NCI-H2107 treated with DMSO at 0.1 percent for 48 hours (cell line): ENCODE results near the gene FAM168B.

ENCODE experiments used
- DNase-seq: peaks from one replicate; lab custom pipeline; 2025; ENCODE audit not compliant: unreplicated experiment; lab: John Stamatoyannopoulos, UW

The FAM168B gene

DNA sequence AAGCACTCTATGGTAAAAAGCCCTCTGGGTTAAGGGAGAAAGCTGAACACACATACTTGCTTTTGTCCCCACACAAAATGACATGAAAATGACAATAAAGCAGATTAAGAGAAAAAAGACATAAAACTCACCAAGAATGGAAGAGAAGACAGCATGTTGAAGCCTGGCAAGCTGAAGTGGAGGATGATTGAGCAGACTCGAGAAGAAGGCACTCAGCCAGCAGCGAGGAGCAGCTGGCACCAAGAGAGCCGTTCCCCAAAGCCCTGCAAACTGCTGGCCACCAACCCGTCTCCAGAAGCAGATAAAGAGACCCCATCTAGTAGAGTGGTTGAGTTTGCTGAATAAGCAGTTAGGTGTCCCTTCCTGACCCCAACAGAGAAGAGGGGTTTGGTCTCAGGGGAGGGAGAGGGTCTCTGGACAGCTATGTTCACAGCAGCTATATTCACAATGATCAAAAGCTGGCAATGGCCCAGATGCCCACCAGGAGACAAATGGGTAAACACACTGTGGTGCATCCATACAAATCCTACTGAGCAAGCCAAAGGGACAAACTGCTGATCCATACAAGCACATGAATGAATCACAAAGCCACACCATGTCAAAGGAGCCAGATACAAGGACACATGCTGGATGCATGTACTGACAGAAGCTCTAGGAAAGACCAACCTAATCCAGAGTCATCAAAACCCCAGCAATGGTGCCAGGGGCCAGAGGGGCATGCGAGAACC is 36.9 kb downstream of the FAM168B start:
- no peak for DNase-seq

DNA sequence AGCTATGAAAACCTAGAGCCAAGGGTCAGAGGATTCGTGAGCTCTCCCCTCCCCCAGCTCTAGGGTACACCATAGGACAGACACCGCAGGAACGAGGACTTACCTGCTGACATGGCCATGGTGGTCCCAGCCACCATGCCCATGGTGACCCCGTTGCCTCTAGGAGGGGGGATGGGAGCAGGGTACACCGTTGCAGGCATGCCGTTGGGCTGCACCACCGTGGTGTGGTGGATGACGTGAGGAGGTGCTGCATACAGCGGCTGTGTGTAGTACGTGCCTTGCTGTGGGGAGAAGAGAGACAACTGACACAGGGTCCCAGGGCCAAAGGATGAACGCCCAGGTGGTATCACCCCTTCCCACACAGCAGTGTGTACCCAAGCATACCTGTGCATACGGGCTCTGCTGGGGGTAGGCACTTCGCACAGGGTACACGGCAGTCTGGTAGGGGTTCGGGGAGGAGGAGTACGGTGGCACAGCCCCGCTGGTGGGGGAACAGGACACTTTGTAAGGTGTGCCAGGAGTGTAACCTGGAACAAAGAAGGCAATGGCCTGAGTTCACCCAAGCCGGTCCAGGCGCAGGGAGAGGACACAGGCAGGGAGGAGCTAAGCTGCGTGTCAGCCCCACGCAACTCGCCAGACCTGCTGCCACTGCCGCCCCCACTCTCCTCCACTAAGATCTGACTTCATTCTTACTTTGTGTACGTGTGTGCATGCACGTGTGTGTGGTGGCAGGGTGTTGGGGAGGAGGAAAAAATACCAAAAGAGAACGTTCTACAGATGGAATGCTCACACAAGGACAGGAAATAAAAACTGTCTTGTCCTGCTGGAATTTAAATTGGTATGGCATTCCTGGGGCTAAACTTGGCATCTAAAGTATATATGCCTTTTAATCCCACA is 37.8 kb downstream of the FAM168B start:
- no peak for DNase-seq

DNA sequence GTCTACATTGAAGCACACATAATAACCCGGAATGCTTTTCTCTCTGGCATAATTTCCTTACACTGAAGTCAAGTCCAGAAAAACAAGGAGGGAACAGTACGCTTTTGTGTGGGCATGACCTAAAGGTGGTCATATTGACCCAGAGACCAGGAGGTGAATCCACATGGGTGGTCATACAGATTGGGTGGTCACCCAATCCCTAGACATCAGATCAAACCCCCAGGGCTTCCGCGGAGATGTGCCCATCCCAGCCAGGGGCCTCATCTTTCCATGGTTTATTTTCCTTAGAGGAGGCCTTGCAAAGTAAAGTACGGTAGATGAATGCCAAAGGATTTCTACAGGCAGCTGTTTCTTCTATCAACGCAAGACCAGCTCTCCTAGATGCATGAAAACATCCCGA is 38.8 kb downstream of the FAM168B start:
- DNase-seq, result no peak

DNA sequence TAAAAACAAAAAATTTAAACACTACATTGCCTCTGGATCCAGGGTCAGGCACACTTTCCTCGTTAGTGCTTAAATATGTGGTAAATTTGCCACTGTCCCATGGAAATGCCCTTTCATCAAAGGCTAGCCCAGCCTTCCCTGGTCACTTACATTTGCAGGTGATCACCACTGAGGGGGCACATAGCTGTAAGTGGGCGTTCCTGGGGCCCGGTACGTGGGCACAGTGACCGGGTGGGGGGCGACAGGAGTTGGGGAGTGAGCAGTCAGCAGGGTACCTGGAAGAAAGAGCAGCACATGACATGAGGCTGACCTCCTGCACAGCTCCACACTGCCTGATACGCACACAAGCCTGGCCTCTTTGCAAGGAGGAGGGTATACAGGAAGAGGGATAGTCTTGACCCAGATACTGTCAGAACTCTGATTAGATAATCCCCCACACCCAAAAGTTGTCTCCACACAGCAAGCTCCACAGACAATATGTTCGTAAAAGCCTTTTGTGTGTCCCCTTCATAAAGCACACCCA is 40.5 kb downstream of the FAM168B start:
- no peak for DNase-seq

DNA sequence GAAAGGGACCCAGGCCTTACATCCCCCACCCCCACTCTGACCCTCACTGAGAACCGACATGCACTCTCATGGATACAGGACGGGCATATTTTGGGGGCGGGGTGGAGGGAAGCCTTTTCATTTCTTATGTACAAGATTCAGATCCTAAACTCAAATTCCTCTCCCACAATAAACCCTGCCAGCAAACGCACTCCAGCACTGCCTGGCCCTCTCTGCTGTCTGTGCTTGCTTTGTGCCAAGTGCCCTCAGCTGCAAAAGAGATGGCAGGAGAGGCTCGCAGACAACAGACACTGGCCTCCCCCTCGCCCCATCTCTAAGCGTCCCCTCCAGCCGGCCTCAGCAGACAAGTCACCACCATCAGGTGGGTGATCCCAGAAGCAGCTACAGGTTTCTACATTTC is 42.4 kb downstream of the FAM168B start:
- no peak for DNase-seq

DNA sequence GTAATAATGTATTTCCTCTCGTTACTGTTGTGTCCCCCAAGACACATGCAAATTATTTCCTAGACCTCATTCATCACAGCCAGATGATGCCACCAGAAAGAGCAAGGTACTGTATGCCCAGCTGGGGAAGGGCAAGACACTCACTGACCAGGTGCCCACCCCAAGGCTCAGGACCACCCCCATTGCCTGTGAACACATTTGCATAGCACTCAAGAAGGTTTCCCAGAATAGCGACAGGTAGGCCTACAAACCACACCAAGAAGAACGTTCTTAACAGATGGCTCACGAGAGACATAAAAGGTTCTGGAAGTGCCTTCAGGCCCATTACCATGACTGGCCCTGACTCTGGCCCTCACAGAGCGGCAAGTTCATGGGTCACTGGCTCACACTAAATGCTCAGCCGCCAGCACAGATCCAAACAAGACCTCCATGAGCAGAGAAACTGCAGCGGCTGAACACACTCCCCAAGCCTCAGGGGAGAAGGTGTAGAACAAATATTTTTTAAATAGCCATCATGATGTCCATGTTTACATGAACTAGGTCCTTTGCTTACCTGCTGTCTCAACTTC is 44.0 kb downstream of the FAM168B start:
- DNase-seq, result no peak

DNA sequence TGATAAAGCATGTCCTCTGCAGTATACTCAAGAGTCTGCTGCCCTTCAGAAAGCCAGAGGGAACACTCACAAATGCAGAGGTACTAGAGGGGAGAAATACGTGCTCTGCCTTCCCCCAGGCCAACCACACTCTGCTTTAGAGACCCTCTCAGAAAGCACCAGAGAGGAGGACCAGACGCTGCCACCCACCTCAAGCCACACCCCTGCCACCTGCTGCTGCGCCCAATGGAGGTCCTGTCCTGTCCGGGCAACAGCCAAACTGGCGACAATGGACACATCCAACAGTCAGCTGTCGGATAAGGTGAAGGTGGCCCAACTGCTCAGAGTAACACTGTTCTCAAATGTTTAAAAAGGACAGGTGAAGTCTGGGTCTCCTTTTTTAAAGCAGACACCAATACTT is 44.6 kb downstream of the FAM168B start:
- no peak for DNase-seq

DNA sequence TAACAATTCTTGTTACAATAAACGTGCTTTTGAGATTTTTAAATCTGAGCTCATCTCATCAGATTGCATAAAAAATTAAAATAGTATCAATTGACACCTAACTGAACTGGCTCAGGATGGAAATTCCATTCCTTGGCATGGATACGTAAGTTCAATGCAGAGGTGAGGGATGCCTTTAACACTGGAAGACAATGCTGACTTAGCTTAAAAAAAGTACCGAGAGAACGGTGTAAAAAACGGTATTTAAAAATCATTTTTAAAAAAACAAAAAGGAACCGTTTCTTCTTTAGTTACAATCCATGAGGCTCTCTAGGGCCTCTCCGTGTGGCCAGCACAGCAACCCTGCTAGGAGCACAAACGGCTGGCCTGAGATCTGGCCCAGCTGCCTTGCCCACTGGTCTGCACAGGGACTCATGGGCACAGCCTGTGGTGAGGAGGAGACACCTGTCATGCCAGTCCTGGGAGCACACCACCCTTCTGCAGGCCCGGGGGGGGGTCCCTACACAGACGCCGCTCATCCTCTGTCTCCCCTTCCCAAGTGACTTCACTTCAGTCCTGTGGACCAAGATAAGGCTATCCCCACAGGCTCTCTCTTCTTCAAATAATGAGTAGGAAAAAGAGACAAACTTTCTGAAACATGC is 45.2 kb downstream of the FAM168B start:
- DNase-seq, result no peak

DNA sequence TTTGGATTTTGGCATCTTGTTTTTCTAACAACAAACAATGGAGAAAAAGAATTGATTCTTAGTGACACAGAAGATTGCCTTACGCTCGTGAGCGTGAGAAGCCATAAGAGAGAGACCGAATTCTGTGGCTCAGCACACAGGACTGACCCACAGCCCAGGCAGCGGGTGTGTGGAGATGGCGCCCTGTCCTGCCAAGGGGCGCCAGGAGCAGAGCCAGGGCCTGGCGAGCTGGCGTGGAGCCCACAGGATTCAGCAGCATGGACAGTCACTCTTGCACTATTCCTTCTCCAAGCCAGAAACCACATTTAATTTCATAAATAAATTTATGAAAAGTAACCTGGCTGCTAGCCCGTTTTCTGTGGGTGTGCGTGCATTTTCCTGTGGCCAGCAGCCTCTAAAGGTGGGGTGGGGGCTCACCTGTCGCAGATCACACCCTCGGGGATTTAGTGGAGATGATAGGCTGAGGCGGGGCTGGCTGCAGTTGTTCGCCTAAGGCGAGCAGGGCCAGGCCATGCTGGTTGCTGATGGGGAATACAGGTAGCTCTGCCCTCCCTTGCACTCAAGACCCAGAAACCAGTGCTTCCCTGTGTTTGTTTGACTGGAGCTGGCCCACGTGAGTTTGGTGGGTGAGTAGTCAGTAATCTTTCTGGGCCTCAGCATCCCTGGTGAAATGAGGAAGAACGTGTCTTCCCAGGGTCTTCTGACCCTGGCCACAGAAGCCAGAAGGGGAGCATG is 46.2 kb downstream of the FAM168B start:
- DNase-seq, result no peak

DNA sequence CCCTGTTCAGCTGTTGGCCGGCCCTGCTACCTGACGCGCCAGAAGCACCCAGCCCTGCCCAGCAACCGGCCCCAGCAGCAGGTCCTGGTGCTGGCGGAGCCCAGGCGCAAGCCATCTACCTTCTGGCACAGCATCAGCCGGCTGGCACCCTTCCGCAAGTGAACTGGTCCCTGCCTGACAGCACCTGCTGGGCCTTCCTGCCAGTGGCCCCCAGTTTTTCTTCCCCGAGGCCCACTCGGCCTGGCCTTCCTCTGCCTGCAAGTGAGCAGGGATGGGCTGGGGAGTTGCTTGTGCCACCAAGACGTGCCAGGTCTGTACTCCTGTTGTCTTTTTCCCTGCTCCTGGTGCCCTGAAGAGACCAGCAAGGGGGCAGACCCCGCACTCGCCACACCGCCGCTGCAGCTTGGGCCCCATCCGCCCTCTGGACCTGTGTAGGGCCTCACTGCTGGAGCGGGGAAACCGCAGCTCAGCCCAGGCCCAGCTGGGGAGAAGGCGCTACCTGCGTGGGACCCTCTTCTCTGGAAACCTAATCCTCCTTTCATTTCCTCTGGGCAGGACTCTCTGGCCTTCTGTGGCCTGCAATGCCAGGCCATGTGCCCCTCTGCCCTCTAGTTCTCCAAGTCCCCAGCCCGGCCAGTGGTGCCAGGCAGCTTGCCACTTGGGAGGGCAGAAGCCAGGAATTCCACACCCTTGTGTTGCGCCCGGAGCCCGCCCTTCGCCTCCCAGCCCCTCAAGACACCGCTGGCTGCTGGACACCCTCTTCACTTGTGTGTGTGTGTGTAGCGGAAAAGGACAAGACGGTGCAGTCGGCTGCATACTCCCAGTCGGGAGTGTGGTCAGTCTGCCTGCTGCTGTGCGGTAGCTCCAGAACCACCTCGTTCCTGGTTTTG is 47.0 kb downstream of the FAM168B start:
- DNase-seq, result no peak

DNA sequence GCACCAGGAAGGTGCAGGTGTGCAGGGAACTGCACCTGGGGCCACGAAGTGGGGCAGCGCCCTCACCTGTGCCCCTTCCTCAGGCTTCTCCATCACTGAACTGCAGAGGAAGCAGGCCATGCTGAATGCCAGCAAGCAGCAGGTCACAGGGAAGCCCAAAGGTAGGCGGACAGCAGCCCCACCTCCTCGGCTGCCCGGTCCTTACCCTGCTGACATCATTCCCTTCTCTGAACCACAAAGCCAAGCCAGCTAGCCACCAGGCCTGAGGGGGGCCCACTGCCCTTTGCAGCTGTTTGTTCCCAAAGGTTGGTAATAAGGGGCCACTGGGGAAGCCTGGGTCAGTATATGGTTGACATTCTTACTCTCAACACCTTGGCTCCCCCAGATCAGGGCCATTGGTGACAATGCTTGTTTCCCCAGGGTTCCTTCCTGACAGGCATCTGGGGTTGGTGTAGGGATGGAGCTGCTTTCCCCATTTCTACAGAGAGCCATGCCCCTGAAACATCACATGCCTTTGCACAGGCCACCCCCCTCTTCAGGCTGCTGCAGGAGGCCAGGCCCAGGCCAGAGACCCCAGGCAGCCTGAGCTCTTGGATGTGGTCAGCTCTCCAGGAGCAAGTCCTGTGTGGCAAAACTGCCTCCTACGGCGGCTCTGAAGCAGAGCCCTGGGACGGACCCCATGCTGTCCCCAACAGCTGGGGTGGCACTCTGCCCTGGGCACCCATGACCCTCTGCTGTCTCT is 47.8 kb downstream of the FAM168B start:
- DNase-seq, result no peak

DNA sequence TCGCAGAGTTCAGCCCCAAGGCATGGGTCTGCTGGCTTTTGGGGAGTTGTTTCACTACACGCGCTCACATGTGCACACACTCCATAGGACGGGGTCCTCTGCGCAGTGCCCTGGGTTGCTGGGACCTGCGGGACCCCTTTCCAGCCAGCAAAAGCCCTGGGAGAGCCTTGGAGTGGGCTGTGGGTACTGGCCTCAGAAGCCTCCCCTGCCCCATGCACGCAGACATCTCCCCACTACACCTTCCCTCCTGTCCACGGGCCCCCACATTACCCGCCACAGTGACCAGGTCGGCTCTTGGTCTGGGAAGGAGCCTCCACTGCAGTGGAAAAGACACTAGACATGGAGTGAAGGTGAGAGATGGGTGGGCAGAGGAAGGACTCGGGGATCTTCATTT is 48.5 kb downstream of the FAM168B start:
- DNase-seq, result no peak

DNA sequence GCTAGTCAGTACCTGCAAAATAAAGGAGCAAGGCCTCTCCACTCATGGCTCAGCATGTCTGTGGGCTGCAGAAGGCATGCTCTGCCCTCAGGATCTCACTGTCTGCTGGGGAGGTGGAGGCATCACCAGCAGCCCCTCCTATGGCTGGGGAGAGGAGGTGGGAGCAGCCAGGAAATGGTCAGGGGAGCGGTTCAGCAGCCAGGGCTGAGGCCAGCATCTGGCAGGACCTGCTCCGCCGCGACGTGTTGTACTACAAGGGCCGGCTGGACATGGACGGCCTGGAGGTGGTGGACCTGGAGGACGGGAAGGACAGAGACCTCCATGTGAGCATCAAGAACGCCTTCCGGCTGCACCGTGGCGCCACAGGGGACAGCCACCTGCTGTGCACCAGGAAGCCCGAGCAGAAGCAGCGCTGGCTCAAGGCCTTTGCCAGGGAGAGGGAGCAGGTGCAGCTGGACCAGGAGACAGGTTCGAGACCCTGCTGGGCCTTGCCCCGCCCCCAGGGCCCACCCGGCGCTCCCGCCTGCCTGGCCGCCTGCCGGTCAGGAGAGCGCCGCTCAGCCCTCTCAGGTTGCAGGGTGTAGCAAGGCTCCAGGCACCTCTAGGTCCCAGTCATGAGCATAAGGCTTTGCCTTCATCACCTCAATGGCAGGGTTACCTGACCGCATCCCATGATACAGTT is 49.0 kb downstream of the FAM168B start:
- DNase-seq, result no peak

DNA sequence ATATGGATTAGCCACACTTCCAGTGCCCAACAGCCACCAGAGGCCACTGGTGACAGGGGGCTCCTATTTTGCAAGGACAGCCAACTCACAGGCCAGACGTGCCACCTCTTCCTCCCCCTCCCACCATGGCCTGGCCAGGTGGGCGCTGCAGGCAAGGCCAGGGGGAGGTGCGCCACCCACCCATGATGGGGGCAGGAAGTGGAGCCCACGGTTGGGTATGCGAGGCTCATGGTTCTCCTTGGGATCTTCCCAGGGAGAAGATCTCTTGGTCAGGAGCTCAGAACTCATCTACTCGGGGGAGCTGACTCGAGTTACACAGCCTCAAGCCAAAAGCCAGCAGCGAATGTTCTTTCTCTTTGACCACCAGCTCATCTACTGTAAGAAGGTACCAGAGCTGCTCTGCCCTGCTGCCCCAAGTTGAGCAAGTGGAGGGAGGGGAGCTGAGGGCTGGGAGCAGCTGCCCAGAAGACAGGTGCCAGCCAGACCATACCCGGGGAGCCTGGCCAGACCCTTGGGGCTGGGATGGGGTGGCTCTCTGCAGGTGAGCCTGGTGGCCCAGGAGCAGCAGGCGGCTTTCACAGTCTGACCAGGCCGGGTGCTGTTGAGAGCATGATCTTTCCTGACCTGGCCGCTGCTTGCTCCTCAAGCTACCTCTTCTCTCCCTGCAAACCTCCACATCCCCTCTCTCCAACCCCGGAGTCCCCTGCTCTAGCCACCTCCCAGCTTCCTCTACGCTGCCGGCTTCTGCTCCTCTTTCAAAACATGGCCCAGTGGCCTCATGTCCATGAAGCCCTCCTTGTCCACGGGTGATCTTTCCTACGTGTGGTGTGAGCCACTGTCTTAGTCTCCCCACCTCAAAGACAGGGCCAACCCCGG is 49.8 kb downstream of the FAM168B start:
- DNase-seq, result no peak

DNA sequence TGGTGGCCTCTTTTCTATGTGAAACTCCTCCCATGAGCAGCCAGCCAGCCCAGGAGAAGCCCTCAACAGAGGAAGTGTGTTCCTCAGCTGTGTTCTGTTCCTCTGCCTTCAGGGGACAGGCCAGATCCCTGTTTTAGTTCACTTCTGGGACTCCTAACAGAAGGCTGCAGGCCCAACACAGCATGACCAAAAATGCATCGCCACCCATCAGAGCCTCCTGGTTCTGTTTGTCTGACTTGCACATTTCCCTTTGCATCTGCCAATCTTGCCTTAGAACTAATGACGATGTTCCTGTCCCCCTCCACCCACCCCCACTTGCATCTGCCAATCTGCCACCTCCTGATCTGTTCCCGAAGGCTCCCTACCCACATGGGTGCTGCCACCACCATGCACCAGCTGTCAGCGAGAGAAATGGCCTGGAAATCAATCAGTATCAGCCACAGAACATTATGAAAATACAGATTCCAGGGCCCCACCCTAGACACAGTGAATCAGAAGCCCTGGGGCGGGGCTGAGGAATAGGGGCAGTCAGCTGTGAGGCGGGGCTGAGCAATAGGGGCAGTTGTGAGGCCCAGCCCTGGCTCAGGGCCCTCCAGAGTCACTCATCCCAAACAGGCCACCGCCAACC is 51.0 kb downstream of the FAM168B start:
- no peak for DNase-seq

DNA sequence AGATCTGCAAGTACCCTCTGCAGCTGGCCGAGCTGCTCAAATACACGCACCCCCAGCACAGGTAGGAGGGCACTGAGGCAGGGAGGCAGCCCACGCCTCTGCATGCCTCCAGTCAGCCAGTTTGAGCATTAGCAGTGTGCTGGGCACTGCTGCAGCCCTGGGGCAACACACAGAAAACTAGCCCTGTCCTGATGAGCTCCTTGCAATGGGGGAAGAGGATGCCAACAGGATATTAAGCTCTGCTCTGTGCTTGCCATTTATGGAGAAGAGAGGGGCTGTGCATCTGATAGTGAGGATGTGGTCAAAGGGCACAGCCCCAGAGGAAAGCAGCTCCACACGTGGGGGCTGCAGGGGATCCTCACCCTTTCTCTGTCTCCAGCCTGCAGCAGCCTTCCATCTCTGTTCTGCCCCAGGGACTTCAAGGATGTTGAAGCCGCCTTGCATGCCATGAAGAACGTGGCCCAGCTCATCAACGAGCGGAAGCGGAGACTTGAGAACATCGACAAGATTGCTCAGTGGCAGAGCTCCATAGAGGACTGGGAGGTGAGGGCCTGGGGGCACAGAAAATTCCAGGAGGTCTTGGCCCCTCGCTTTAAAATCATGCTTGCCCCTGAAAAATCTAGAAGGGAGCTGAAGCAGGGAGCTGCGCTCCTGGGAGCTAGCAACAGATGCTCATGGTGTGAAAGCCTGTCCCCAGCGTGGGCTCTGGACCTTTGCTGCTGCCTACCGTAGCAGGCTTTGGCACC is 51.7 kb downstream of the FAM168B start:
- no peak for DNase-seq
